Measurements from ENCODE around the gene GSTP1. TPM values are rescaled to one million over a fixed set of nuclear protein-coding genes. Genes with fewer than 3 reads are reported as not detected.

GSTP1 gene
- total and polyA plus RNA-seq, 9 of the 15 experiments (the other 6 are each of a cell fraction or from before 2014, with no cell fraction given): 592 to 2,150 (median 1,204) TPM

DNA sequence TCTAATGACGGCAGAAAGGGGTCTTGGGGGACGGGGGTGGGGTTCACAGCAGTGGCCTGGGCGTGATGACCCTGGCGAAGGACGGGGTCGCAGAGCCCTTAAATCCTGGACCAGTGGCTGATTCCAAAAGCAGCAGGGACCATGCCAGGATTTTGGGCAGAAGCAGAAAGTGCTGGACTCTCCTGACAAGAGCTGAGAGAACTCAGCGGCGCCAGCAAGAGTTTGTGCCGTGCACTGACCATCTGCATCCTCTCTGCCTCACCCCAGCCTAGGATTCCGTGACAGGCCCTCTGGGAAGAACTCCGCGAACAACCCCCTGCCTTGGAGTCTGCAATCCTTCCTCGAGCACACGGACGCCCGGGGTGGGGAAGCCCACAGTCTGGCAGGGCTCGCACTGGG, 22.5 kb downstream of the GSTP1 start (continued):
- TF ChIP-seq, protein P1, sequence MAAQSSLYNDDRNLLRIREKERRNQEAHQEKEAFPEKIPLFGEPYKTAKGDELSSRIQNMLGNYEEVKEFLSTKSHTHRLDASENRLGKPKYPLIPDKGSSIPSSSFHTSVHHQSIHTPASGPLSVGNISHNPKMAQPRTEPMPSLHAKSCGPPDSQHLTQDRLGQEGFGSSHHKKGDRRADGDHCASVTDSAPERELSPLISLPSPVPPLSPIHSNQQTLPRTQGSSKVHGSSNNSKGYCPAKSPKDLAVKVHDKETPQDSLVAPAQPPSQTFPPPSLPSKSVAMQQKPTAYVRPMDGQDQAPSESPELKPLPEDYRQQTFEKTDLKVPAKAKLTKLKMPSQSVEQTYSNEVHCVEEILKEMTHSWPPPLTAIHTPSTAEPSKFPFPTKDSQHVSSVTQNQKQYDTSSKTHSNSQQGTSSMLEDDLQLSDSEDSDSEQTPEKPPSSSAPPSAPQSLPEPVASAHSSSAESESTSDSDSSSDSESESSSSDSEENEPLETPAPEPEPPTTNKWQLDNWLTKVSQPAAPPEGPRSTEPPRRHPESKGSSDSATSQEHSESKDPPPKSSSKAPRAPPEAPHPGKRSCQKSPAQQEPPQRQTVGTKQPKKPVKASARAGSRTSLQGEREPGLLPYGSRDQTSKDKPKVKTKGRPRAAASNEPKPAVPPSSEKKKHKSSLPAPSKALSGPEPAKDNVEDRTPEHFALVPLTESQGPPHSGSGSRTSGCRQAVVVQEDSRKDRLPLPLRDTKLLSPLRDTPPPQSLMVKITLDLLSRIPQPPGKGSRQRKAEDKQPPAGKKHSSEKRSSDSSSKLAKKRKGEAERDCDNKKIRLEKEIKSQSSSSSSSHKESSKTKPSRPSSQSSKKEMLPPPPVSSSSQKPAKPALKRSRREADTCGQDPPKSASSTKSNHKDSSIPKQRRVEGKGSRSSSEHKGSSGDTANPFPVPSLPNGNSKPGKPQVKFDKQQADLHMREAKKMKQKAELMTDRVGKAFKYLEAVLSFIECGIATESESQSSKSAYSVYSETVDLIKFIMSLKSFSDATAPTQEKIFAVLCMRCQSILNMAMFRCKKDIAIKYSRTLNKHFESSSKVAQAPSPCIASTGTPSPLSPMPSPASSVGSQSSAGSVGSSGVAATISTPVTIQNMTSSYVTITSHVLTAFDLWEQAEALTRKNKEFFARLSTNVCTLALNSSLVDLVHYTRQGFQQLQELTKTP (IDR thresholded peaks at IDR 0.05; ENCODE audit: low read depth in 1 of 2, partially characterized antibody in 2 of 2): no peak
- TF ChIP-seq HNRNPL (IDR thresholded peaks at IDR 0.05; ENCODE audit: low read depth, low read length) (no peak), POLR2G (IDR thresholded peaks at IDR 0.05; ENCODE audit: low read depth, low read length) (no peak), C11orf30 (IDR thresholded peaks at IDR 0.05; ENCODE audit: low read depth) (no peak), POLR3G (IDR thresholded peaks at IDR 0.05; ENCODE audit: extremely low read depth, insufficient read length, insufficient replicate concordance) (no peak), SPI1 (IDR thresholded peaks at IDR 0.05; ENCODE audit: borderline replicate concordance, low read depth, low read length) (no peak), ZNF134 (CRISPR knock-in tag; conservative IDR thresholded peaks at IDR 0.05) (no peak), ZEB2 (IDR thresholded peaks at IDR 0.05) (no peak), HDAC1 (IDR thresholded peaks at IDR 0.05) (no peak), EWSR1 (IDR thresholded peaks at IDR 0.05; ENCODE audit: borderline replicate concordance, low read depth, partially characterized antibody) (no peak)
- TF ChIP-seq, protein P2, sequence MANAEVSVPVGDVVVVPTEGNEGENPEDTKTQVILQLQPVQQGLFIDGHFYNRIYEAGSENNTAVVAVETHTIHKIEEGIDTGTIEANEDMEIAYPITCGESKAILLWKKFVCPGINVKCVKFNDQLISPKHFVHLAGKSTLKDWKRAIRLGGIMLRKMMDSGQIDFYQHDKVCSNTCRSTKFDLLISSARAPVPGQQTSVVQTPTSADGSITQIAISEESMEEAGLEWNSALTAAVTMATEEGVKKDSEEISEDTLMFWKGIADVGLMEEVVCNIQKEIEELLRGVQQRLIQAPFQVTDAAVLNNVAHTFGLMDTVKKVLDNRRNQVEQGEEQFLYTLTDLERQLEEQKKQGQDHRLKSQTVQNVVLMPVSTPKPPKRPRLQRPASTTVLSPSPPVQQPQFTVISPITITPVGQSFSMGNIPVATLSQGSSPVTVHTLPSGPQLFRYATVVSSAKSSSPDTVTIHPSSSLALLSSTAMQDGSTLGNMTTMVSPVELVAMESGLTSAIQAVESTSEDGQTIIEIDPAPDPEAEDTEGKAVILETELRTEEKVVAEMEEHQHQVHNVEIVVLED (CRISPR knock-in tag; IDR thresholded peaks at IDR 0.05): no peak
